CD4-positive, CD25-positive, alpha-beta regulatory T cell (primary cell): ENCODE measurements around the gene TSC22D3. TPM values are rescaled to one million over a fixed set of nuclear protein-coding genes. Genes with fewer than 3 reads are reported as not detected.
"Not testable (repeated sequence)": the region's sequence is repeated elsewhere in the genome, so short reads cannot be mapped to it uniquely, and the experiment has no call there.

Source experiments
- ATAC-seq, 2 donors: fragments of 150-1000 bp; cut with Tn5 transposase; one replicate each; pipeline ENCODE4 v1.10.0; 2021; ENCODE audit warnings: low read depth in 2 of 2, moderate number of reproducible peaks in 2 of 2, moderate library complexity in 1 of 2
- DNase-seq, 3 donors: peaks; one replicate each; pipeline versions ENCODE4 v3.0.0 to v3.0.0-alpha.2; 2012 to 2022; ENCODE audit warnings: mixed read lengths in 1 of 3
- H3K27ac ChIP-seq: one replicate; pipeline ENCODE4 v1.7.0; 2013; ENCODE audit warnings: mild to moderate bottlenecking, low read length; ENCODE audit not compliant: insufficient read depth, poor library complexity, severe bottlenecking
- H3K27me3 ChIP-seq: one replicate; pipeline ENCODE4 v1.7.0; 2013; ENCODE audit warnings: low read length; ENCODE audit not compliant: control insufficient read depth, insufficient read depth
- H3K36me3 ChIP-seq: one replicate; pipeline ENCODE4 v1.7.0; 2013; ENCODE audit warnings: mild to moderate bottlenecking, low read length, moderate library complexity; ENCODE audit not compliant: control insufficient read depth, insufficient read depth
- H3K4me1 ChIP-seq: 2 replicates; pipeline ENCODE4 v1.7.0; 2013; ENCODE audit warnings: mild to moderate bottlenecking, low read length; ENCODE audit not compliant: insufficient read depth, control insufficient read depth, poor library complexity, severe bottlenecking
- H3K4me3 ChIP-seq: one replicate; pipeline ENCODE4 v1.7.0; 2013; ENCODE audit warnings: low read depth, mild to moderate bottlenecking, low read length, moderate library complexity
- H3K9me3 ChIP-seq, 2 experiments: 1 replicate in 1 of 2; 2 replicates in 1 of 2; pipeline ENCODE4 v1.7.0; 2013; ENCODE audit warnings: low read length in 2 of 2, mild to moderate bottlenecking in 1 of 2, moderate library complexity in 1 of 2; ENCODE audit not compliant: control insufficient read depth in 2 of 2
- H3K27ac Mint-ChIP-seq, 3 donors: one replicate each; pipeline ENCODE4 v1.8.0; 2020 to 2022; ENCODE audit warnings: mild to moderate bottlenecking in 3 of 3, mixed read lengths in 3 of 3, moderate library complexity in 2 of 3
- H3K27me3 Mint-ChIP-seq: one replicate; pipeline ENCODE4 v1.8.0; 2022; ENCODE audit warnings: mild to moderate bottlenecking, mixed read lengths
- H3K36me3 Mint-ChIP-seq: one replicate; pipeline ENCODE4 v1.8.0; 2020; ENCODE audit warnings: mixed read lengths
- H3K4me1 Mint-ChIP-seq, 4 donors: one replicate each; pipeline ENCODE4 v1.8.0; 2020 to 2022; ENCODE audit warnings: mixed read lengths in 4 of 4, mild to moderate bottlenecking in 1 of 4
- H3K4me3 Mint-ChIP-seq, 4 donors: one replicate each; pipeline ENCODE4 v1.8.0; 2020 to 2022; ENCODE audit warnings: mild to moderate bottlenecking in 4 of 4, mixed read lengths in 4 of 4, moderate library complexity in 3 of 4
- H3K9me3 Mint-ChIP-seq, 7 donors: one replicate each; pipeline ENCODE4 v1.8.0; 2020 to 2022; ENCODE audit warnings: mixed read lengths in 7 of 7, mild to moderate bottlenecking in 3 of 7, moderate library complexity in 2 of 7
- polyA plus RNA-seq, 4 donors: library from polyadenylated mRNA; unstranded; fragments of 300-500 nt; fragmentation: Illumina TruSeq; gene quantifications; one replicate each; pipeline ENCODE4 v1.2.3, GENCODE V29; 2021
- total RNA-seq: library from RNA; stranded (reverse); gene quantifications from one replicate; pipeline ENCODE4 v1.2.3, GENCODE V29; 2022

Gene TSC22D3
- total and polyA plus RNA-seq, 5 donors from 2014 or later: 624 to 2,718 (median 1,073) TPM

- H3K36me3 ChIP-seq, H3K27ac ChIP-seq, H3K9me3 ChIP-seq, H3K27me3 Mint-ChIP-seq, ATAC-seq, H3K9me3 Mint-ChIP-seq, H3K4me3 ChIP-seq, H3K27me3 ChIP-seq, DNase-seq, H3K36me3 Mint-ChIP-seq, H3K4me3 Mint-ChIP-seq: not testable (repeated sequence)
- peaks cover 12% of the 10 kb centered on the region for H3K4me1 ChIP-seq
- Mint-ChIP-seq H3K4me1 (peaks cover 6 to 45% (median 11%) of the 10 kb centered on the region in 4 donors), H3K27ac (peak overlapping the region in 1 of 3 donors; percentile 63)
Observed at GRCh38 chrX:107668710-107669109, 106.9 kb downstream of the TSC22D3 start.

DNA sequence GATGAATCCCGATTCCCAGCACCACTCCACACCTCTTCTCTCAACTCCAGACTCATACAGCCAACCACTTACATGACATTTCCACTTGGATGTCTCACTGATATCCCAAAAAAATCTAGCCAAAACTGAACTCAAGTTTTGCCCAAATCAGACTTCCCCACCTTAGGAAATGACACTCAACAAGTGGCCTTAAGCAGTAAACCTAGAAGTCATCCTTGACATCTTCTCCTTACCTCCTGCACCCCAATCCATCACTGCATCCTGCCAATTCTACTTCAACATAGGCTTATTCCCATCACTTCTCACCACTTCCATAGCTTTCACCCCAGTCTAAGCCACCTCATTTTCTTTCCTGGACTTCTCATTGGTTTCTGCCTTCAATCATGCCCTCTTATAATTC, 108.2 kb downstream of the TSC22D3 start:
- no peak for ATAC-seq
- H3K27ac Mint-ChIP-seq: peak overlapping the region in 1 of 3 donors; percentile 8

DNA sequence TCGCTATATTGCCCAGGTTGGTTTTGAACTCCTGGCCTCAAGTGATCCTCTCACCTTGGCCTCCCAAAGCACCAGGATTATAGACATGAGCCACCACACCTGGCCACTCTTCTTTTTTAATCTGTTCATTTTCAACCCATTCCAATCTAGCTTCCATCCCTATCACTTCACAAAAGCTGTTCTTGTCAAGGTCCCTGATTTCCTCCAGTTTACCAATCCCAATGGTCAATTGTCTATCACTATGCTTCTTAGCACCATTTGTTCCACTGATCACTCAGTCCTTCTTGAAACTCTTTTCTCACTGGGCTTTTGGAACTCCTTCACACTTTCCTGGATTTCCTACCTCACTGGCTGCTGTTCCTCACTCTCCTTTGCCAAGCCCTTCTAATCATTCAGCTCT, 108.7 kb downstream of the TSC22D3 start:
- Histone ChIP-seq H3K9me3 (no peaks in the 10 kb centered on the region), H3K36me3 (peaks cover 3% of the 10 kb centered on the region), H3K4me1 (no peaks in the 10 kb centered on the region), H3K4me3 (no peak overlapping the region), H3K27me3 (no peaks in the 10 kb centered on the region), H3K27ac (no peak overlapping the region)
- H3K4me3 Mint-ChIP-seq: no peak overlapping the region
- no peaks in the 10 kb centered on the region for H3K27me3 Mint-ChIP-seq
- H3K27ac Mint-ChIP-seq: peak overlapping the region in 1 of 3 donors; percentile 8
- H3K9me3 Mint-ChIP-seq: peaks cover 0 to 1% (median 0%) of the 10 kb centered on the region in 7 donors
- H3K4me1 Mint-ChIP-seq: peaks cover 0 to 31% (median 5%) of the 10 kb centered on the region in 4 donors
- no peak for DNase-seq
- H3K36me3 Mint-ChIP-seq: peaks cover 3% of the 10 kb centered on the region
- ATAC-seq: no peak

More for the DNA sequence above, 108.2 kb downstream of the TSC22D3 start:
- Mint-ChIP-seq H3K9me3 (peaks cover 0 to 1% (median 0%) of the 10 kb centered on the region in 7 donors), H3K27me3 (no peaks in the 10 kb centered on the region), H3K4me3 (no peak overlapping the region), H3K36me3 (peaks cover 3% of the 10 kb centered on the region), H3K4me1 (peaks cover 0 to 34% (median 5%) of the 10 kb centered on the region in 4 donors)
- no peak for DNase-seq
- no peaks in the 10 kb centered on the region for H3K9me3 ChIP-seq
- no peaks in the 10 kb centered on the region for H3K27me3 ChIP-seq
- no peak overlapping the region for H3K27ac ChIP-seq
- H3K4me1 ChIP-seq: no peaks in the 10 kb centered on the region
- peaks cover 3% of the 10 kb centered on the region for H3K36me3 ChIP-seq
- H3K4me3 ChIP-seq: no peak overlapping the region

Other genes with a start within 250 kb of the TSC22D3 start
- 69.4 TPM for gene PRPS1, start 147.3 kb downstream of the TSC22D3 start, total RNA-seq
- gene PRPS1, start 147.3 kb downstream of the TSC22D3 start, polyA plus RNA-seq: 10 to 100 TPM; 49.6 to 59.6 (median 54.7) TPM
- not detected for gene NCBP2L, start 1.9 kb upstream of the TSC22D3 start, total RNA-seq
- gene NCBP2L, start 1.9 kb upstream of the TSC22D3 start, polyA plus RNA-seq: not detected
- gene MID2, start 50.1 kb upstream of the TSC22D3 start, total RNA-seq: 6.6 TPM
- gene MID2, start 50.1 kb upstream of the TSC22D3 start, polyA plus RNA-seq: 1 to 10 TPM; 2.3 to 6.5 (median 5.2) TPM
- not detected for gene TEX13B, start 206.6 kb upstream of the TSC22D3 start, total RNA-seq
- gene TEX13B, start 206.6 kb upstream of the TSC22D3 start, polyA plus RNA-seq: not detected